ENCODE data around the gene OLFML2B.

DNA sequence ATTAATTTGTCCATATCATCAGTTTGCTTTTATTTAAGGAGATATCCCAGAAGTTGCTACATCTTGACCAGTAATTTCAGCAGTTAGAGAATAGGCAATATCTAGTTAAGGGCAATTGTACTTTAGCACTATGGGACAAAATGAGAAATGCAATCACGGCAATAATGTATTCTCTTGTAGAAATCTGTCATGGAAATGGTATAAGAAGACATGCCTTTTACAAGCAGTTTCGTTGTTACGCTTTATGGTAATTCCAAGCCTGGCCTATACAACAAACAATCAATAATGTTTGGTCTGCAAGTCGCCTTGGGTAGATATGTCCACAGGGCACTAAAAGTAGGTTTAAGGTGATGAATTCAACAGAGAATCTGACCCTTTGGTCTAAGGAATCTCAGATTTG is 44.6 kb upstream of the OLFML2B start:
- TF ChIP-seq, protein P1, sequence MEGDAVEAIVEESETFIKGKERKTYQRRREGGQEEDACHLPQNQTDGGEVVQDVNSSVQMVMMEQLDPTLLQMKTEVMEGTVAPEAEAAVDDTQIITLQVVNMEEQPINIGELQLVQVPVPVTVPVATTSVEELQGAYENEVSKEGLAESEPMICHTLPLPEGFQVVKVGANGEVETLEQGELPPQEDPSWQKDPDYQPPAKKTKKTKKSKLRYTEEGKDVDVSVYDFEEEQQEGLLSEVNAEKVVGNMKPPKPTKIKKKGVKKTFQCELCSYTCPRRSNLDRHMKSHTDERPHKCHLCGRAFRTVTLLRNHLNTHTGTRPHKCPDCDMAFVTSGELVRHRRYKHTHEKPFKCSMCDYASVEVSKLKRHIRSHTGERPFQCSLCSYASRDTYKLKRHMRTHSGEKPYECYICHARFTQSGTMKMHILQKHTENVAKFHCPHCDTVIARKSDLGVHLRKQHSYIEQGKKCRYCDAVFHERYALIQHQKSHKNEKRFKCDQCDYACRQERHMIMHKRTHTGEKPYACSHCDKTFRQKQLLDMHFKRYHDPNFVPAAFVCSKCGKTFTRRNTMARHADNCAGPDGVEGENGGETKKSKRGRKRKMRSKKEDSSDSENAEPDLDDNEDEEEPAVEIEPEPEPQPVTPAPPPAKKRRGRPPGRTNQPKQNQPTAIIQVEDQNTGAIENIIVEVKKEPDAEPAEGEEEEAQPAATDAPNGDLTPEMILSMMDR (IDR thresholded peaks at IDR 0.05): no peak
- TF ChIP-seq POLR2A (IDR thresholded peaks at IDR 0.05): no peak
